ENCODE measurements around the gene CYTH2.
A peak's percentile ranks its signal among the peaks of the same experiment; 100 is the strongest.

CYTH2 gene

GRCh38 chr19:48496959-48497727 lies 28.0 kb downstream of the CYTH2 start:
- no peak for DNase-seq

- no peak for DNase-seq
Observed at GRCh38 chr19:48497728-48498594, 28.8 kb downstream of the CYTH2 start.

GRCh38 chr19:48498595-48499311 lies 29.6 kb downstream of the CYTH2 start:
- no peak for DNase-seq

- no peak for DNase-seq
Observed at GRCh38 chr19:48499316-48500090, 30.3 kb downstream of the CYTH2 start.

- no peak for DNase-seq
Observed at GRCh38 chr19:48500830-48501493, 31.8 kb downstream of the CYTH2 start.

- DNase-seq: peak; percentile 98
Observed at GRCh38 chr19:48501494-48502349, 32.6 kb downstream of the CYTH2 start.

GRCh38 chr19:48502350-48503018 lies 33.3 kb downstream of the CYTH2 start:
- no peak for DNase-seq

- DNase-seq: peak; percentile 59
Observed at GRCh38 chr19:48506138-48506733, 37.1 kb downstream of the CYTH2 start.

- no peak for DNase-seq
Observed at GRCh38 chr19:48507911-48508439, 38.8 kb downstream of the CYTH2 start.

- no peak for DNase-seq
Observed at GRCh38 chr19:48508729-48509411, 39.7 kb downstream of the CYTH2 start.

GRCh38 chr19:48509467-48510194 lies 40.5 kb downstream of the CYTH2 start:
- DNase-seq: no peak

GRCh38 chr19:48510421-48511268 lies 41.5 kb downstream of the CYTH2 start:
- peak; percentile 43 for DNase-seq

- DNase-seq: no peak
Observed at GRCh38 chr19:48511321-48511731, 42.2 kb downstream of the CYTH2 start.

- DNase-seq: peak; percentile 78
Observed at GRCh38 chr19:48511800-48512503, 42.8 kb downstream of the CYTH2 start, which contains the start of gene LMTK3. LMTK3 (minus strand) TSS chr19:48511835; CDS start chr19:48511576, 259 bp downstream.

GRCh38 chr19:48512504-48513288 lies 43.5 kb downstream of the CYTH2 start:
- no peak for DNase-seq

All from NCI-H748 treated with DMSO at 0.1 percent for 48 hours (cell line).